ENCODE results near the gene TSKS.

The TSKS gene

GRCh38 chr19:49792829-49793560 lies 29.9 kb upstream of the TSKS start:
- DNase-seq: no peak

GRCh38 chr19:49791776-49792445 lies 28.8 kb upstream of the TSKS start:
- DNase-seq: no peak

GRCh38 chr19:49790866-49791265 lies 27.8 kb upstream of the TSKS start:
- DNase-seq: no peak

- no peak for DNase-seq
Observed at GRCh38 chr19:49788857-49789256, 25.8 kb upstream of the TSKS start.

GRCh38 chr19:49787746-49788145 lies 24.6 kb upstream of the TSKS start:
- no peak for DNase-seq

- no peak for DNase-seq
Observed at GRCh38 chr19:49786376-49786820, 23.3 kb upstream of the TSKS start.

- no peak for DNase-seq
Observed at GRCh38 chr19:49782515-49782914, 19.4 kb upstream of the TSKS start.

GRCh38 chr19:49781394-49781793 lies 18.3 kb upstream of the TSKS start:
- no peak for DNase-seq

- no peak for DNase-seq
Observed at GRCh38 chr19:49780861-49781260, 17.8 kb upstream of the TSKS start.

- DNase-seq: no peak
Observed at GRCh38 chr19:49779731-49780555, 16.8 kb upstream of the TSKS start.

GRCh38 chr19:49776371-49776764 lies 13.3 kb upstream of the TSKS start:
- DNase-seq: no peak

GRCh38 chr19:49775742-49776370 lies 12.8 kb upstream of the TSKS start:
- no peak for DNase-seq

GRCh38 chr19:49774969-49775368 lies 11.9 kb upstream of the TSKS start:
- DNase-seq: no peak

GRCh38 chr19:49773663-49774350 lies 10.7 kb upstream of the TSKS start:
- DNase-seq: no peak

- DNase-seq: no peak
Observed at GRCh38 chr19:49772850-49773432, 9.8 kb upstream of the TSKS start.

- no peak for DNase-seq
Observed at GRCh38 chr19:49771674-49772139, 8.6 kb upstream of the TSKS start.

- DNase-seq: no peak
Observed at GRCh38 chr19:49770529-49770928, 7.4 kb upstream of the TSKS start.

- no peak for DNase-seq
Observed at GRCh38 chr19:49767967-49768581, 5.0 kb upstream of the TSKS start.

GRCh38 chr19:49767381-49767780 lies 4.3 kb upstream of the TSKS start:
- DNase-seq: no peak

GRCh38 chr19:49766930-49767299 lies 3.8 kb upstream of the TSKS start, which contains the start of gene AP2A1:
Gene AP2A1, plus strand, starts transcription at chr19:49767001. Its CDS starts 133 bp downstream, at chr19:49767134.
- no peak for DNase-seq
